ENCODE results near the gene ZDHHC5. TPM values are rescaled to one million over a fixed set of nuclear protein-coding genes. Genes with fewer than 3 reads are reported as not detected.

Gene ZDHHC5
- total and polyA plus RNA-seq, 2 of the 13 experiments (the other 11 are each of a cell fraction or from before 2014, with no cell fraction given): 26.6 to 34.0 TPM

DNA sequence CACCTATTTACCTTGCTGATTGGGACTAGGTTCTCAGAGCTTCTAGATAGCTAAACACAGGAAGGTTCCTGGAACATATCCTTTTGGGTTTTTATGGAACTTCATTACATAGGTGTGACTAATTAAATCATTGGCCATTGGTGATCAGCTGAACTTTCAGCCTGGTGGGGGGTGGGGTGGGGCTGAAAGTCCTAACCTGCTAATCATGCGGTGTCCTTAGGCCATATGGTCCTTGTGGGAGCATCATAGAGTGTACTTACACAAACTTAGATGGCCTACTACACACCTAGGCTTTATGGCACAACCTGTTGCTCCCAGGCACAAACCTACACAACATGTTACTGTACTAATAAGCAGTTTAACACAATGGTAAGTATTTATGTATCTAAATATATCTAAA, 64.7 kb downstream of the ZDHHC5 start:
- 100% methylated on average over 1 of the region's 1 CpG for WGBS (ENCODE audit: low lambda C conversion rate)
- no peak for DNase-seq (ENCODE audit: low spot score)
- ChIA-PET CTCF (ENCODE audit: low intra/inter-chr PET ratio, low total read pairs) (no interaction called here), POLR2A (interaction anchor here (1.4 kb wide), 1 partner anchor 9 kb away, joined by 4 read pairs; the partner anchor contains the start of gene SELENOH)
- H3K27me3 ChIP-seq (ENCODE audit: control insufficient read depth in 1 of 2, insufficient read depth in 2 of 2, low read length in 2 of 2): no peaks in the 10 kb centered on the region
- in situ Hi-C loops (cut with HindIII; ENCODE audit: extremely low pct_ligation_motif_present, low pct_unique_long_range_greater_than_20kb): no loop called here
- no peak overlapping the region for H3K9ac ChIP-seq (ENCODE audit: insufficient read depth, low read depth, low read length)
- ATAC-seq: no peak
- FAIRE-seq: no peak
- TSS peak; percentile 22 for BruUV-seq (replicated peaks)
- intact Hi-C loops (cut with micrococcal nuclease; ENCODE audit: unreplicated experiment): no loop called here
- H3K79me2 ChIP-seq (ENCODE audit: insufficient read depth, low read length): peaks cover 39% of the 10 kb centered on the region
- no peaks in the 10 kb centered on the region for H3K4me1 ChIP-seq (ENCODE audit: insufficient read depth, low read length)
- peaks cover 4 to 25% of the 10 kb centered on the region in 2 experiments for H3K36me3 ChIP-seq (replicated peaks in 1 of 2; ENCODE audit: control insufficient read depth in 1 of 2, insufficient read depth in 2 of 2, low read length in 2 of 2)
- TF ChIP-seq JUND (CRISPR knock-in tag; IDR thresholded peaks at IDR 0.05) (no peak), PRPF4 (IDR thresholded peaks at IDR 0.05; ENCODE audit: low read depth, low read length, poor library complexity, severe bottlenecking) (no peak), RORA (CRISPR knock-in tag; IDR thresholded peaks at IDR 0.05) (no peak), SP1 (IDR thresholded peaks at IDR 0.05) (no peak), SP1 (CRISPR knock-in tag; IDR thresholded peaks at IDR 0.05) (no peak), ZNF205 (CRISPR knock-in tag; IDR thresholded peaks at IDR 0.05) (no peak), ZBTB14 (CRISPR knock-in tag; IDR thresholded peaks at IDR 0.05) (no peak)
- TF ChIP-seq, protein P1, sequence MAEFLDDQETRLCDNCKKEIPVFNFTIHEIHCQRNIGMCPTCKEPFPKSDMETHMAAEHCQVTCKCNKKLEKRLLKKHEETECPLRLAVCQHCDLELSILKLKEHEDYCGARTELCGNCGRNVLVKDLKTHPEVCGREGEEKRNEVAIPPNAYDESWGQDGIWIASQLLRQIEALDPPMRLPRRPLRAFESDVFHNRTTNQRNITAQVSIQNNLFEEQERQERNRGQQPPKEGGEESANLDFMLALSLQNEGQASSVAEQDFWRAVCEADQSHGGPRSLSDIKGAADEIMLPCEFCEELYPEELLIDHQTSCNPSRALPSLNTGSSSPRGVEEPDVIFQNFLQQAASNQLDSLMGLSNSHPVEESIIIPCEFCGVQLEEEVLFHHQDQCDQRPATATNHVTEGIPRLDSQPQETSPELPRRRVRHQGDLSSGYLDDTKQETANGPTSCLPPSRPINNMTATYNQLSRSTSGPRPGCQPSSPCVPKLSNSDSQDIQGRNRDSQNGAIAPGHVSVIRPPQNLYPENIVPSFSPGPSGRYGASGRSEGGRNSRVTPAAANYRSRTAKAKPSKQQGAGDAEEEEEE (CRISPR knock-in tag; IDR thresholded peaks at IDR 0.05; ENCODE audit: borderline replicate concordance): no peak
- H3K9me3 ChIP-seq (ENCODE audit: low read length): no peaks in the 10 kb centered on the region
- no peak overlapping the region for H3K27ac ChIP-seq (ENCODE audit: extremely low read length, insufficient read depth, low read length)
- no peak overlapping the region for H2AFZ ChIP-seq (ENCODE audit: low read length)
- no peak overlapping the region for H3K4me2 ChIP-seq (ENCODE audit: low read depth, low read length)
- peaks cover 3% of the 10 kb centered on the region; the same call in 1 of the 2 replicates for H4K20me1 ChIP-seq (ENCODE audit: insufficient read depth, low read length)
- H3K4me3 ChIP-seq (replicated peaks in 1 of 3; ENCODE audit: insufficient read depth in 1 of 3, low read depth in 2 of 3, low read length in 3 of 3): no peak overlapping the region
